GM19328 (cell line): ENCODE results near the gene MAG.

Experiments
- ATAC-seq: cut with Tn5 transposase; IDR thresholded peaks from one replicate; pipeline ENCODE4 v1.9.1; 2021; ENCODE audit warnings: mild to moderate bottlenecking, moderate library complexity; ENCODE audit not compliant: unreplicated experiment

The MAG gene

GRCh38 chr19:35315883-35316282 lies 23.9 kb downstream of the MAG start:
- no peak for ATAC-seq

- no peak for ATAC-seq
Measured at GRCh38 chr19:35316560-35316959, 24.6 kb downstream of the MAG start.

GRCh38 chr19:35317464-35318043 lies 25.6 kb downstream of the MAG start:
- ATAC-seq = no peak

- ATAC-seq = no peak
Measured at GRCh38 chr19:35318679-35319448, 26.9 kb downstream of the MAG start.

GRCh38 chr19:35320065-35320713 lies 28.2 kb downstream of the MAG start:
- ATAC-seq = no peak

GRCh38 chr19:35321291-35321690 lies 29.3 kb downstream of the MAG start:
- ATAC-seq = no peak

GRCh38 chr19:35322014-35322413 lies 30.1 kb downstream of the MAG start:
- no peak for ATAC-seq

GRCh38 chr19:35327642-35328041 lies 35.7 kb downstream of the MAG start:
- no peak for ATAC-seq

GRCh38 chr19:35328851-35329285 lies 36.9 kb downstream of the MAG start, which contains the start of gene CD22:
Gene CD22 (plus strand): TSS chr19:35329187. CDS start chr19:35332041, 2,854 bp downstream.
- no peak for ATAC-seq

GRCh38 chr19:35329323-35329722 lies 37.4 kb downstream of the MAG start:
- ATAC-seq = no peak

- peak; percentile 55 for ATAC-seq
Measured at GRCh38 chr19:35330475-35330874, 38.5 kb downstream of the MAG start.

- no peak for ATAC-seq
Measured at GRCh38 chr19:35331551-35332214, 39.7 kb downstream of the MAG start.

- ATAC-seq = no peak
Measured at GRCh38 chr19:35332817-35333216, 40.9 kb downstream of the MAG start.

- ATAC-seq = no peak
Measured at GRCh38 chr19:35334144-35334753, 42.3 kb downstream of the MAG start.

GRCh38 chr19:35336166-35336955 lies 44.4 kb downstream of the MAG start:
- no peak for ATAC-seq

- ATAC-seq = no peak
Measured at GRCh38 chr19:35337097-35337983, 45.4 kb downstream of the MAG start.

GRCh38 chr19:35337984-35338296 lies 46.0 kb downstream of the MAG start:
- no peak for ATAC-seq

- no peak for ATAC-seq
Measured at GRCh38 chr19:35340431-35340830, 48.5 kb downstream of the MAG start.

GRCh38 chr19:35341006-35341405 lies 49.0 kb downstream of the MAG start:
- no peak for ATAC-seq
